Hematopoietic multipotent progenitor cell treated with erythropoietin and hydrocortisone succinate and interleukin-3 and kit ligand, for 17 days (in vitro differentiated cells): ENCODE measurements around the gene ZNF385A.

ENCODE experiments used
- DNase-seq: peaks from one replicate; pipeline ENCODE4 v3.0.0-alpha.2; 2015; ENCODE audit warnings: low spot score

ZNF385A gene

DNA sequence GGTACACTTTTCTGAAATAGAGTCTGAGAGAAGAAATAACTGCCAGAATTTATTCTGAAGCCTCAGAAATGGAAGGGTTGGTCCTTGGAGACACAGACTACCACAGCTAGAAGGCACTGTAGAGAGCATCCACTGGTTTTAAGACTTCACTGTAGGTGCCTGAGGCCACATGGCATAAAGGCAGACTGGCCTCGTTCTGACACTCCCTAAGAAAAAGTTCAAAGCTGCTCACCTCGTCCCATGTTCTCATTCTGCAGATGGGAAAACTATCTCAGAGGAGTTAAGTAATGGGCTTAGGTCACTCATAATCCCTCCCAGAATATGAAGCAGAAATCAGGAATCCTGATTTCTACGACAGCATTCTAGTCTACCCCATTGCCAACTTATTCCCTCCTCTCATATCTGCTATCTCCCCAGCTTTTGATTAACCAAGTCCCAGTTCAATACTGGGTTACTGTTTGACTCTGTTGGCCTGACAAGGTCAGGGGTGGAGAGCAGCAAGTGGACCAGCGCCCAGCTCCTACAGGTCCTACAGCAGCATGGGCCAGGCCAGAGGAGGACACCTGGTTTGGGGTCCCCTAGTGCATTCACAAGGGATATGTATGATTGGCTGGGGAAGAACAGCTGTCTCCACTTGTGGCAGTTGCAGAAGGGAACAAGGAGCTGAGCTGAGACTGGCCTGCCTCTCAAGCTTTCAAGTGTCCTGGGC is 30.8 kb upstream of the ZNF385A start:
- no peak for DNase-seq

DNA sequence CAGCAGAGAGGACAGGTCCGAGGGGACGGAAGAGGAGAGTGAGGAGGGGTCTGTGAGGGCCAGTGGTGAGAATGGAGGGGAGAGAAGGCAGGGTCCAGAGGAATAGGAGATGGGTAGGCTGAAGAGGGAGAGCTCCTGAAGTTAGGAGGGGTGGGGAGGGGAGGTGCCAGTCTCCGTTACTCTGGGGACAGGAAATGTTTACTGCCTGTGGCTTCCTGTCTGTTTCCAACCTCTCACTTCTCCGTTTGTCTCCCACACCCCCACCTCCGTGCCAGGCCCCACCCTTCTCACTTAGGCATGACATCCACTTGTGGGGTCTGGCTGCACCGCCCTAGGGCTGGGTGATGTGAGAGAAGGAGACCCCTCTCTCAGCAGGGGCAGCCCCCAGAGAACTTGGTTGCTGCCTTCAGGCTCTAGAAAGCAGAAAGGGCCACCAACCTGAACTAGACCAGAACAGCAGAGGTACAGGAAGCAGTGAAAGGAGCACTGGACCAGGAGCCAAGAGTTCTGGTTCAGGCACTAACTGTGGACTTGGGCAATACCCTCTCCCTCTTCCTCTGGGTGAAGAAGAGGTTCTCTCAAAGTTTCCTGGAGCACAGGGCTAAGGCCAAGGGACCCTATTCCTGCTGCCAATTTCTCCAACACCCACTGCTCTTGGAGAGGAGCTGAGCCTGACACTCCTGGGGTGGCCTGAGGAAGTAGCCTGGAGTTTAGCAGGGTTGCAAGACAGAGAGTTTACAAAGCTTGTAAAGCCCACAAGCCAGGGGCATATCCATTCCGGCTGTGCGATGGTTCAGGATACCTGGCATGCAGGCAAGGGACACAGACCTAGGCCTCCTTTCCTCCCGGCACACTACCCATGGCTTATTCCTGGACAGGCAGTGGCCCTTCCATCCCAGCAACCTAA is 29.0 kb upstream of the ZNF385A start:
- DNase-seq: no peak

DNA sequence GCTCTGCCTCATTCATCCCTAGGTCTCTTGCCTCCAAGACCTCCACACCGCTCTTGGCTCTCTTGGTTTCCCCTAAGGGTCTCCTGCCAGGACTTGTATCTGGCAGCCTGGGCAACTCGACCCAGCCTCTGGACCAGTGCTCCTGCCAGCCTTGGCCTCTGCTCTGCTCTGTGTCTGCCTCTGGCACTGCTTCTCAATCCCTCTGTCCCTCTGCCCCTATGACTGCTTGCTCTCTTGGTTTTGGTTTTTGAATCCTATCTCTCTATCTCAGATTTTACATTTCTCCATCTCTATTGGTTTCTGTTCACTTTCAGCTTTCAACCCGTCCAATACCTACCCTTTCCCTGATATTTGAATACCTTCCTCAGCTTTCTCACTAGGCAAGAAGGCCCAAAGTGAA is 28.3 kb upstream of the ZNF385A start:
- no peak for DNase-seq

DNA sequence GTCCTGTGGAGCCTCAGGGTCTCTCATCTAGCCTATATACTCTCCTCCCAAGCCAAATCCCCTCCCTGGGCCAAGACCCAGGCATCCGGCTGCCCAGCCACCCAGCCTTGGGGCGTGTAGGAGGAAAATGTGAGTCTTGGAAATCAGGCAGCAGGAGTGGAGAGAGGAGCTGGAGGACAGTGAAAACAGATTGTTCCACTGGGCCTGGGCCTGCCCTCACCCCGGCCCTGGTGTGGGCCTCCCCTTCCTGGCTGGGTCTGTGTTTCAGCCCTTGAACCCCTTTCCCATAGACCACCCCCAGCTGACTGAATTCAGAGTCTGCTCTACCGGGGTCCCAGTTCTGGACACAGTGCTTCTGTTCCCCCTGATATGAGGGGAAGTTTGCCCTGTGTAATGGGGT is 27.8 kb upstream of the ZNF385A start:
- DNase-seq: no peak

DNA sequence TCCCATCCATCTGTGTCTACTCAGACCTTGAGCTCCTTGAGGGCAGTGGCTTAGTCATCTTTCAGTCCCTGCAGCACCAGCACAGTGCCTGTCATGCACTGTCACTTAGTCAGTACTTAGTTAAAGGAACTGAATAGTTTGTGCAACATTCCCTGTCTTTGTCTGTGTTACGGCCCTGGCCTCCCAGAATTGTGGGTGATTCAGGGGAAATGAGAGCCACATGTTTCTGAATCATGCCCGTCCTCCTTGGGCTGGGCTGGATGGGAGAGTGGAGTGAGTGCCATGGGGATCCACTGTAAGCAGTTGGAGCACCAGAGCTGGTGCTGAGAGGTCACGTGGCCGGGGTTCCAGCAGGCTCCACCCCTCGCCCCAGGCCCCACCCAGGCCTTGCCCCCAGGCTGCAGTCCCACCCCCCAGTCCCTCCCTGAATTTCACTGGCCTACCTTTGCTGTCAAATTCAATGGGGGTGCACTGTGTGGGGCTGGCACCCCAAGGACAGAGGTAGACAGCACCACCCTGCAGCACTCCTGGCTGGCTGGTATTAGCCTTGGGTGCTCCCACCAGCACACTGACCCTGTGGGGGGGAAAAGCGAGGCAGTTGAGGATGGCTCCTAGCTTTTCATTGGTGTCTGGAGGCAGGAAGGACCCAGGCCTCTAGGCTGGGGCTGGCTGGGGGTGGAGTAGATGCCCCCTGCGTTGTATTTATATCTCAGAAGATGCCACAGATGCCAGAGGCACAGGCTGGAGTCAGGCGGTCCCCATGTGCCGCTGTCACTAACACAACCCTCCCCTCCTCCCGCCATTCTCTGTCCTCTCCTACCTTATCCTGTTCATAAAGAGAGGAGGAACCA is 27.1 kb upstream of the ZNF385A start:
- DNase-seq: no peak

DNA sequence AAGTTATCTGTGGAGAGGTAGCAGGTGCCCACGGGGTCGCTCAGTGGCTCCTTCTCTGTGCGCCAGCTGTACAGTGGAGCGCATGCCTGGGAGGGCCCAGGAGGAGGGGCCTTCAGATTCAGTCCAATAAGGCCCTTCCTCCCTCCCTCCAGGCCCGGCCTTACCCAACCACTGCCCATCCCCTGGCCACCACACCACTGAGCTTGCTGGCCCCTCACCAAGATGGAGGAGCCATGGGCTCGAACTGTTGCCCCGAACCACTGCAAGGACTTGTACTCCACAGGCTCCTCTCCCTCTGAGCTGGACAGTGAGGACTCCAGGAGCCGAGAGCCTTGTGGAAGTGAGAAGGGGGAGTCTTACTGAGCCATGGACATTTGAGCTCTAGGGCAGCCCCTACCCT is 24.7 kb upstream of the ZNF385A start:
- no peak for DNase-seq

DNA sequence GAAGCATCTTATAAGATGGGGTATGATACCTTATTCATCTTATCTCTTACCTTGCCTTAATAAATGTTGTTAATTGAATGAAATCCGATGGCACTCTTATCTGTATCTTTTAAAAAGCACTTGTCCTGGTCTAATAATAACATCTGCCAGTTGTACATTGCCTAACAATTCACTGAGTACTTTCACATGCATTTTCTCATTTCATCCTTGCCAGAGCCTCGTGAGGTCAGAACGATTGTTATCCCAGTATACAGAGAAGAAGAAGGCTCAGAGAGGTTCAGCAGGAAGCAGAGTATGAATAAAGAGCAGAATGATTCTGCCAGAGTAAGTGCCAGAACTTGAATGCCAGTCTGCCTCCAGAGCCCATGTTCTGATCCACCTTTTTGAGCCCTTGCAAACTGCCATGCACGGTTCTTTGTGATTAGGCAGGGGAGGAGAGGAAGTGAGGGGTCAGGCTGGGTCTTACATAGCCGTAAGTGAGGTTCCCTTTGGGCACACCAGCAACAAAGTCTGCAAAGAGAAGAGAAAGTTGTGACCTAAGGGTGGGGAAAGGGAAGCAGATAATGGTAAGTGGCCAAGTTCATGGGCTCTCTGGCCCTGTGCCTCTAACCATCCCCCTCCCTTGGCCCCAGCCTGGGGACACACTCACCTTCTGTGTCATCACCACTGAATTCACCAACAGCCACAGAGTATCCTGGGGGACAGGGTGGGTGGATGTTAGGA is 22.8 kb upstream of the ZNF385A start:
- DNase-seq: no peak

DNA sequence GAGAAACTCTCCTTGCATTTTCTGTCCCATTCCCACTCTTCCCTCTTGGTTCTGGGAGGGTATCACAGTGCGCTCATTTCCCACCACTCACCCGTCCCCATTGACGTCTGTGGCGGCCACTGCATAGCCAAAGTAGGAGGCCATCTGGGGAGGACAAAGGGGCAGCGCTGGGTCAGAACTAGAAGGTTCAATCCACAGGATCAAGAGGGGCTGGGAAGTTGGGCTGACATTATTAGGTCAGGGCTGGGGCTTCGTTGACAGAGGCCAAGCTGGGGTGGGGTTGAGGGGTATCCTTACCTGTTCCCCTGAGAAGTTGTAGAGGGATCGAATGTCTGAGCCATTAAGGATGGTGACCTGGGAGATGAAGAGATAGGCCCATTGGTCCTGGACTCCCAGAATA is 21.0 kb upstream of the ZNF385A start:
- DNase-seq: no peak

DNA sequence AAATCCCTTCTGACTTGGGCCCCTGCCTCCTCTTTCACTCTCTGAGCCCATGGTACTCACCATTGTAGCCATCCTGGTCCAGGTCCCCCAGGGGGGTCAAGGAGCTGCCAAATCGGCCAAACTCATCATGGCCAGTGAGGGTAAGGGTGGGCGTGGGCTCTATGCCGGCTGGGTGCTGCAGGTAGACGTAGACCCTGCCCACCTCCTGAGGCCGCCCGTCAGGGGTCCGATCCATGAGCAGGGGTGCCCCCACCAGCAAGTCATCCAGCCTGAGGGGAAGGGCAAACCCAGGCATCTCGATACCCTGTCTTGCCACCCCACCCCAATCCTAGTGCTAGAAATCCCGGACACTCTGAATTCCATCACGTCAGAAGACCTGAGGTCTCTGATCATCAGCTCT is 20.6 kb upstream of the ZNF385A start:
- DNase-seq: no peak

DNA sequence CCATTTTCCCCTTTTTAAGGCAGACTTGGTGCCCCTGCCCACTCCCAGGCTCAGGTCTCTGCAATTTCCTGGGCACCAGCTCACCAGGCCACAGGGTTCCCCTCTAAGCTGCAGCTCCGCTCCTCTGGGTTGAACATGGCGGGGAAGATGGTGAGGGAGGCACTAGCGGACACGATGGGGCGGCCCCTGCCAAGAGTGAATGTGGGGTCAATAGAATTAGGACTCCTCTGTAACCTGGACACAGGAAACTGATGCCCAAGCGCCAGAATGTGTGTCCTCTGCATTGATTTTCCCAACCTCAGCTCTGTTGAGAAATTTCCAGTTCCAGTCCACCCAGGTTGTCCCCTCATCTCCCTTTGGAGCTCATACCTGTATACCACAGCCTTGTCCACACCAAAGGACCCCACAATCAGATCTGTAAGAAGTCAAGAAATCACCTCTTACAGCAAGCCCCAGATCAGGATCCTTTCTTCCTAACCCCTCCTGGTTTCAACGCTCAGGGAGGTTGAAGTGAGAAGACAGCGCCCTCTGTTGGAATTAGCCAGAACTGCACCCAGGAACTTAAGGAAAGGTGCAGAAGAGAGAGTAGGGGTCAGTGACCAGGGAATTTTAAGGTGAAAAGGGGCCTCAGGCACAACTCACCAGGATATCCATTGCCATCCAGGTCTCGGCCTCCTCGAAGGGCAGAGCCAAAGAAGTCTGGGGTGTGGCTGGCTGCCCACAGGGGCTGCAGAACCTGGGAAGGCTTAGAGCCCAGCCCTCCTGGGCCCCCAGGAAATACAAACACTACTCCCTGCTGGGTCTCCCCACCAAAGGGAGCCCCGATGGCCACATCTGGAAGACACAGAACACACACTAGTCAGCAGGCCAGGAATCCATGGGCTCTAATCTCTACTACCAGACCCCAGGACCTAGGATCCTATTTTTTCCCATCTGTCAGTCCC is 19.8 kb upstream of the ZNF385A start:
- peak; percentile 71 for DNase-seq

DNA sequence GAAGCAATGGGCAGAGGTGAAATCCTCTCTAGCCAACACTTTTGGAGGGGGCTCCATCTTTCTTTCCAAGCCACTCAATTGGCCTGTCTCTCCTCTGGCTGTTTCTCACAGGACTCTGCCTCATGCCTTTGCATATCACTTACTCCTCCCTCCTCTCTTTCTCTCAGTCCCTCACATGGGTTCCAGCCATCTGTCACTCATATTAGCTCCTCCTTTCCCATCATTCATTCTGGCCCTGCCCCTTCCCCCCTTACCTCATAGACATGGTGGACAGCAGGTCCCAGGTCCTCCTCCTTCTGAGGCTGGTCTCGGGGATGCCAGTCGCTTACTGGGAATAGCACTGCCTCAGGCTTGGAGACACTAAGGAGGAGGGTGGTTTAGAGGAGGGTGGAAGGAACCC is 16.6 kb upstream of the ZNF385A start:
- no peak for DNase-seq

DNA sequence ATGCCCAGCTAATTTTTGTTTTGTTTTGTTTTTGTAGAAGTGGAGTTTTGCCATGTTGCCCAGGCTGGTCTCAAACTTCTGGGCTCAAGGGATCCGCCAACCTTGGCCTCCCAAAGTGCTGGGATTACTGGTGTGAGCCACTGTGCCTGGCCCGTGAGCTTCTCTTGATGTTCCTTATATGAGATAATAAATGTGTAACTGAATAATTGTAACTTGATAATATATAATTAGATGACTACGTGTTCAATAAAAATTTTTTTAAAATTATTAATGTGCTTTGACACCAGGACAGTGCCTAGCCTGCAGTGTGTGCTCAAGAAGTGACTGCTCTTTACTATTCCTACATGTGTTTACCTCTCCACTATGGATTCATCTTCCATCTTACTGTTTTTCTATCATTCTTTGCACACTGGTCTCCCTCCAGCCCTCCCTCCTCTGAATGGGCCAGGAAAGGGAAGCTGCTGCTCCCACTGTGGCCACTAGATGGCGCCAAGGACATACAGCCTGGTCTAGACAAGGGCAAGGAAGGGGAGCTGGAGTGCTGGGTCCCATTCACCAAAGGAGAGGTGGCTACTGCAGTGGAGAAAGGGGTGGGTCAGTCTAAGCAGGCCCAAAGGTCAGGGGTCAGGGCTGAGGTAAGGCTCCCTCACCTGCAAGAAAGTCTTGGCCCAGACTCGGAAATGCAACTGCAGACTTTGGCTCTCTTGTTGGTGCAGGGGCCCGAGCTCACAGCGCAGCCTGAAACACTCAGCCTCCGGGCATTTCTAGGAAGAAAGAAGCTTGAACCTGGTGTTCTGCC is 14.7 kb upstream of the ZNF385A start:
- peak; percentile 83 for DNase-seq

DNA sequence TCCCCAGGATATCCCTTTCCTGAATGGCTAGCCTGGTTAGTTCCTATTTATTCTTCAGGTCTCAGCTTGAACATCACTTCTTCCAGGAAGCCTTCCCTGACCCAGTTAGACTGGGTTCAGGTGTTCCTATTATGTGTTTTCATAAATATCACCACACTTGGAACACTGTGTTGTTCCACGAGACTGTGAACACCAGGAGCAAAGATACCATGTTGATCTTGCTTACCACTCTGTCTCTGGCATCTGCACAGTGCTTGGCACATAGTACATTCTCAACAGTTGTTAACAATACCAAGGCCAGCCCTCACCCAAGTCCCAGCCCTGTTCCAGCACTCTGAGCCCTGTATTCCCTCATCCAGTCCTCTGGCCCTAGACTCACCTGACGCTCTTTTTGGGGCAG is 13.7 kb upstream of the ZNF385A start:
- no peak for DNase-seq

DNA sequence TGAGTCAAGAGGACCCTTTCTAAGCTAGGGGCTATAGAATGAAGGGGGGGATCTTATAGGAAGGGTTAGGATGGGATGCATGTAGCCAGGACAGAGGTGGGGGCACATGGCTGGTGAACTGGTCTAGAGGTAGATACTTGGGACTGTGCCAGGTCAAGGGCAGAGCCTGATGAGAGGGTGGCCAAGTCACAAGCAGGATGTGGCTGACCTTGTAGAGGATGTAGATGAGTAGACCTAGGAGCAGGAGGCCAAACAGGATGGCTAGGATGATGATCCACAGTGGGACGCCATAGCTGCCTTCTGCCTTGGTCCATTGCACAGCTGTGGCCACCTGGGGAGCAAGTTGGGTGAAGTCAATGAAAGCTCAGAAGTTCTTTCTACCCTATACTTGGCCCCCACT is 12.6 kb upstream of the ZNF385A start:
- no peak for DNase-seq

DNA sequence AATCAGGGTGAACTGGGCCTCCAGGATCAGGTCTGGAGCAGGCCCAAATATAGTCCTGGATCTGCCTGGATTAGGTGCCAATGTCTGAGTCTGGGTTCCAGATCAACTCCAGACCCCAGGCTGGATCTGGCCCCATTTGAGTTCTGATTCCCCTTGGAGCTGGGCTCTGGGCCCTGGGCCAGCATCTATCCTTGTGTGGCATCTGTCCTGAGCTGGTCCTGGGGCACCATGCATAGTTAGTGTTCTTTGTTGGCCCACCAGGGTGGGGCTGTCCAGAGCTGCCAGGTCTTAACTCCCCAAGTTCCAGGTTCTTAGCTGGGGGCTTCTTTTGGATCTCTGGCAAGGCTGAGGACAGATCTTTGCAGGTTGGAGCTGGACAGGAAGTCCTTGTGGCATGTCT is 11.0 kb upstream of the ZNF385A start:
- no peak for DNase-seq

DNA sequence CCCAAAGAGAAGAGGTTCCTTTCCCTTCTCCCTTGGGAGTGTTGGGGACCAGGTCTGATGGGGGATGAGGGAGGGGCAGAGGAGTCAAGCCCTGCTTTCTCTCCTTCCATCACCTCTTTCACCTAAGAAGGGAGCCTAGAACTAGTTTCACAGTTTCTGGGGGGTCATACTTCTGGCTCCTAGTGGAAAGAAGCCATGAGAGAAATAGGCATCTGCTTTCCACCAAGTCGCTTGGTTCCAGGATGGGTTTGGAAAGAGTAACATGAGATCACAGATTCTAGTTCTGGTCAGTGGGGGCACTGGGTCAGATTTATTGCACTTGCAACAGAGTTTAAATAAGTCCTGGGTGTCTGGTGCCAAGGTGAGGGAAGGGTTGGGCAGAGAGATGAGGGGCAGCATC is 10.5 kb upstream of the ZNF385A start:
- DNase-seq: no peak

DNA sequence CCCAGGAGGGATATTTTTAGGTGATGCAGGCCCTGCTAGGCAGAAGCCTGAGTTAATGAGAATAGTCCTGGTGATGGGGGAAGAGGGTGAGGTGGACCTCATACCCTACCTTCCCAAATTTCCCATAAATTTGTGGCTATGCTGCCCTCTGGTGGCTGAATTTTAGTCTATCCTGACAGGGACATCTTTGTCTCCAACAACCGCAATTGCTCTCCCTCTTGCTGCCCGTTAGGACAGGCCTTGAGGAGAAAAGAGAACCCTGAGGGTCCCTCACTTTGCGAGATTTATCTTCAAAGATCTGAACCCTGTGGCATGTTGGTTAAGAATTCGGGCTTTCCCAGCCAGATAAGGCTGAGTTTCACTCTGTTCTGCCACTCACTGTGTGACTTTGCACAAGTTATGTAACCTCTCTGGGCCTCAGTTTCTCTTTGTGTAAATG is 9.8 kb upstream of the ZNF385A start:
- peak; percentile 69 for DNase-seq

DNA sequence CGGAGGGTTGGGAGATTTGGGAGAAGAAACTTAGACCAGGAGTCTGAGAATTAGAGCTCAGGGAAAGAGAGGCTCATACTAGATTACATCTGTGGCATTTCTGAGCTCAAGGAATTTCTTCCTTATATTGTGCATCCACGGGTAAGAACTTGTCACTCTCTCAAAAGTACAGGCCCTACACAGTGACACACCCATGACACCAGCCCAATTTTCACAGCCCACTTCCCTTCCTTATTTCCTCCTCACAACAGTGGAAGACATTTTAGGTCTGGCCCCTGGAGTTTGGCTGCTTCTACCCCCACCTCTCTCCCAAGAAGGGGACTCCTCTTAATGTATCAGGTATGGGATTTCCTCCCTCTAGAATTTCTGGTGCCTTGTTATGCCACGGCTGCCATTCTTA is 9.2 kb upstream of the ZNF385A start:
- no peak for DNase-seq

DNA sequence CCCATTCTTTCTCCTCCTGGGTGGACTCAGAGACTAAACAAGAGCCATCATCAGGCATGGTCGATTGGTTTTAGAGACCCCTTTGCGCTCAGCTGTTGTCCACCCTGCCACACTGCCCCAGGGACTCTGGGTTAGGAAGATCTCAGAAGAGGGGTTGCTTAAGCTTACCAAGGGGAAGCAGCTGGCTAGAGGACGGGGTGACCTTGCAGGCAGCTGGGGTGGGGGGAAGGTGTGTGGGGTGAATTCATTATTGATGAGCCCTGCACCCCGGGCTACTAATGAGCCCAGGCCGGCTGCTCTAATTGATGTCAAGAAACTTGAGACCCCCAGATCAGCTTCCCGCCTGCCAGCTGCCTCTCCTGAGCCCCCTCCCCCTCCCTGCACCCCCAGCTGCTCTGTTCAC is 8.7 kb upstream of the ZNF385A start:
- no peak for DNase-seq
